GM12875 (cell line): Measurements from ENCODE around the gene POMT1.

ENCODE experiments used
- H3K4me3 ChIP-seq: one replicate; pipeline ENCODE4 v1.5.1; 2011; ENCODE audit warnings: low read depth, low read length, control low read depth
- TF ChIP-seq, protein P1 (sequence below): IDR thresholded peaks from 2 replicates; pipeline ENCODE4 v1.5.1; 2011; ENCODE audit warnings: low read depth, mild to moderate bottlenecking, control low read depth, inconsistent platforms, low read length, moderate library complexity, borderline replicate concordance; ENCODE audit not compliant: insufficient read depth

Gene POMT1

DNA sequence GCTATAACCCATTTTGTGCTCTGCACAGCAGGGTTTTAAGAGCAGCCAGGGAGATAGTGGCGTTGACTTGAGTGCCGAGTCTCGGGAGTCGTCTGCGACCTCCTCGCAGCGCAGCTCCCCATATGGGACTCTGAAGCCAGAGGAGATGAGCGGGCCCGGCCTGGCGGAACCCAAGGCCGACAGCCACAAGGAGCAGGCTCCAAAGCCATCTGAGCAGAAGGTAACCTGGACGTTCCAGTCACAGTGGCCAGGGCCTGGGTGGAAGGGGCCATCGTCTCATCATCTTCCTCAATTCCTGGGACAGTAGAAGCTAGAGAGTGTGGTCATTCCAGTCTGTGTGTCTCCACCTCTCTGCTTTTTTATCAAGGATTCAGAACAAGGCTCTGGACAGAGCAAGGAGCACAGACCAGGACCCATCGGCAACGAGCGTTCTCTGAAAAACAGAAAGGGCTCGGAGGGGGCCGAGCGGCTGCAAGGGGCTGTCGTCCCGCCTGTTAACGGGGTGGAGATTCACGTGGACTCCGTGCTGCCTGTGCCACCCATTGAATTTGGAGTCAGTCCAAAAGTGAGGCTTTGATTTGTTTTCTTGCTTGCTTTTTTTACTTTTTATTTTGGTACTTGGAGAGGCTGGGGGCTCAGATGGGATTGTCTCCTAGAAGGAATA is 20.2 kb upstream of the POMT1 start:
- H3K4me3 ChIP-seq: no peak overlapping the region
- TF ChIP-seq, protein P1, sequence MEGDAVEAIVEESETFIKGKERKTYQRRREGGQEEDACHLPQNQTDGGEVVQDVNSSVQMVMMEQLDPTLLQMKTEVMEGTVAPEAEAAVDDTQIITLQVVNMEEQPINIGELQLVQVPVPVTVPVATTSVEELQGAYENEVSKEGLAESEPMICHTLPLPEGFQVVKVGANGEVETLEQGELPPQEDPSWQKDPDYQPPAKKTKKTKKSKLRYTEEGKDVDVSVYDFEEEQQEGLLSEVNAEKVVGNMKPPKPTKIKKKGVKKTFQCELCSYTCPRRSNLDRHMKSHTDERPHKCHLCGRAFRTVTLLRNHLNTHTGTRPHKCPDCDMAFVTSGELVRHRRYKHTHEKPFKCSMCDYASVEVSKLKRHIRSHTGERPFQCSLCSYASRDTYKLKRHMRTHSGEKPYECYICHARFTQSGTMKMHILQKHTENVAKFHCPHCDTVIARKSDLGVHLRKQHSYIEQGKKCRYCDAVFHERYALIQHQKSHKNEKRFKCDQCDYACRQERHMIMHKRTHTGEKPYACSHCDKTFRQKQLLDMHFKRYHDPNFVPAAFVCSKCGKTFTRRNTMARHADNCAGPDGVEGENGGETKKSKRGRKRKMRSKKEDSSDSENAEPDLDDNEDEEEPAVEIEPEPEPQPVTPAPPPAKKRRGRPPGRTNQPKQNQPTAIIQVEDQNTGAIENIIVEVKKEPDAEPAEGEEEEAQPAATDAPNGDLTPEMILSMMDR: no peak

DNA sequence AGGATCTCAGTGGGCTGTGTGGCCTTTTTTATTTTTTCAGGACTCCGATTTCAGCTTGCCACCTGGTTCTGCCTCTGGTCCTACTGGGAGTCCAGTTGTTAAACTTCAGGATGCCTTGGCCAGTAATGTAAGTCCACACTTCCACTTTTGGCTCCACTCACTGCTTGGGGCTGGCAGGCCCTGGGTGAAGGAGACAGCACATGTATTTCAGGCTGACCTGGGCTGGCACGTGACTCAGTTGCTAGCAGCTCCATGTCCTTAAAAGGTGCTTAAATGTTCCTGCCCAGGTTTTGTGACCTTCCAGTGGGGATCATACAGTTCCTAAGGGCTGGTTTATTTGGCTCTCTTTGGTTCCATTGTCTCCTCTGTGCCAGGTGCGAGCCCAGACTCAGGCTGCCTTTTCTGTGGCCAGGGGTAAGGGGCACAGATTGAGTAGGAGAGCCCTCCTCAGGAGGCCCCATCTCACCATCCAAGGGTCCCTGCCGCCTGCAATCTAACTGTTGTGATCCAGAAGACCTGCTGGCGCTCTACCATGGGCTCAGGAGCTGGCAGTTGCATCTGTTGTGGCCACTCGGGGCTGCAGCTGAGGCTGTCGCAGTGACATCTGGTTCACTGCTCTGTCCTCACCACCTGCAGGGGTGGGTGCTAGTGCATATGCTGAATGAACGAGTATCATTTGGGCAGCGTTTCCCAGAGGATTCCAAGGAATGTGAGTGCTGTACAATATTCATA is 19.2 kb upstream of the POMT1 start:
- TF ChIP-seq, protein P1: no peak
- no peak overlapping the region for H3K4me3 ChIP-seq

- H3K4me3 ChIP-seq: no peak overlapping the region
- TF ChIP-seq, protein P1: no peak
Measured at GRCh38 chr9:131484051-131484445, 18.7 kb upstream of the POMT1 start.

GRCh38 chr9:131484560-131485185 is 18.0 kb upstream of the POMT1 start:
- H3K4me3 ChIP-seq: no peak overlapping the region
- TF ChIP-seq, protein P1: no peak

GRCh38 chr9:131485206-131485605 is 17.5 kb upstream of the POMT1 start:
- TF ChIP-seq, protein P1: no peak

DNA sequence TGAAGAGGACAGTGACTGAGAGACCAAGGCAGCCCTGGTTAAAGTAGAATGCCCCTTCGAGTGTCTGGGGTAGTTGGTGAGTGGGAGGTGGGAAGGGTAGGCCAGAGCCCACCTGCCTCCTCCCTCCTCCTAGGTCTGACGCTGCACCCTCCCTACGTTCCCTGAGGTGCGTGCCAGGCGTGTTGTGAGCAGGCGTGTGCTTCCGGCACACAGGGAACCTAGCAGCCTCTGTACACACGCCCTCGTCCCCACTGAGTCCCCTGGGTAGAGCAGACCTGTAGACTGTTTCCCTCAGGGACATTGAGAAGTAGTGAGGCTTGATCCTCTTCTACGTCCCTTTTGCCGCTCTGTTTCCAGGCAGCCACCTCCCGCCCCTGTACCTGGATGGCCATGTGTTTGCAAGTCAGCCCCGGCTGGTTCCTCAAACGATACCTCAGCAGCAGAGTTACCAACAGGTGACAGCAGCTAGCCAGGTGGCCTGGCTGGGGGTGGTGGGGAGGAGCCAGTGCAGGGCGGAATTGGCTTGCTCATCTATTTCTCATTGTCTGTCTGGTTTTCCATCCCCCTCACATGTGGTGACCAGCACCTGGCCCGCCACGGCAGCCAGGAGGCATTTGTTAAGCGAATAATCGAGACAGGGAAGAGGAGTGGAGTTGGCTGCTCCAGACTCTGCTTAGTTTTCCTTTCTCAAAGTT is 16.8 kb upstream of the POMT1 start:
- no peak overlapping the region for H3K4me3 ChIP-seq
- TF ChIP-seq, protein P1: no peak

More at GRCh38 chr9:131485206-131485605, 17.5 kb upstream of the POMT1 start:
- H3K4me3 ChIP-seq: no peak overlapping the region
